ENCODE measurements around the gene GALNT15. TPM values are rescaled to one million over a fixed set of nuclear protein-coding genes. Genes with fewer than 3 reads are reported as not detected.

The GALNT15 gene
- total RNA-seq, 2 experiments from 2014 or later = not detected

- no peak for TF ChIP-seq CTCF (IDR thresholded peaks at IDR 0.05)
- peaks cover 27% of the 10 kb centered on the region for H3K4me1 Mint-ChIP-seq (ENCODE audit: low read depth)
- ChIA-PET POLR2A (no interaction called here), CTCF (interaction anchor here (8.6 kb wide), 1 partner anchor 20 kb away, joined by 78 read pairs; no protein-coding TSS in a partner anchor)
- Histone ChIP-seq H3K4me3 (ENCODE audit: low read length) (no peak overlapping the region), H3K27ac (ENCODE audit: low read depth in 1 of 2, low read length in 2 of 2) (no peak overlapping the region), H3K27me3 (ENCODE audit: control insufficient read depth in 1 of 2, insufficient read depth in 2 of 2, low read length in 2 of 2) (no peaks in the 10 kb centered on the region), H3K36me3 (ENCODE audit: insufficient read depth, low read length) (peaks cover 19% of the 10 kb centered on the region), H3K4me1 (ENCODE audit: insufficient read depth, low read length) (peaks cover 4% of the 10 kb centered on the region), H3K9me3 (ENCODE audit: control insufficient read depth in 1 of 2, insufficient read depth in 1 of 2, low read length in 2 of 2) (no peaks in the 10 kb centered on the region)
- ATAC-seq (ENCODE audit: poor library complexity) = no peak
- H3K4me3 Mint-ChIP-seq = no peak overlapping the region
- H3K9me3 Mint-ChIP-seq = no peaks in the 10 kb centered on the region
- DNase-seq = no peak
- H3K27ac Mint-ChIP-seq = no peak overlapping the region
- peaks cover 51% of the 10 kb centered on the region for H3K36me3 Mint-ChIP-seq (ENCODE audit: low read depth)
- intact Hi-C loops (cut with DNase I, micrococcal nuclease) = loop anchor here in 1 of 2 experiments (10.0 kb wide), 1 partner anchor 54 kb away; no protein-coding TSS in a partner anchor
- no peaks in the 10 kb centered on the region for H3K27me3 Mint-ChIP-seq
Observed at GRCh38 chr3:16270855-16271254, 96.4 kb downstream of the GALNT15 start.

GRCh38 chr3:16272588-16272987, 98.1 kb downstream of the GALNT15 start:
- no peak overlapping the region for H3K4me3 ChIP-seq (ENCODE audit: low read length)
- ChIA-PET POLR2A (interaction anchor here (0.8 to 1.1 kb wide), 2 partner anchors 13 to 18 kb away, joined by 3 read pairs; no protein-coding TSS in a partner anchor), CTCF (interaction anchor here (0.6 to 1.6 kb wide), 4 partner anchors 14 to 294 kb away, joined by 3 to 7 read pairs (median 3); no protein-coding TSS in a partner anchor)
- H3K9me3 Mint-ChIP-seq = no peaks in the 10 kb centered on the region
- intact Hi-C loops (cut with DNase I, micrococcal nuclease) = loop anchor here in 1 of 2 experiments (10.0 kb wide), 1 partner anchor 52 kb away; no protein-coding TSS in a partner anchor
- no peaks in the 10 kb centered on the region for H3K27me3 Mint-ChIP-seq
- H3K27me3 ChIP-seq (ENCODE audit: control insufficient read depth in 1 of 2, insufficient read depth in 2 of 2, low read length in 2 of 2) = no peaks in the 10 kb centered on the region
- H3K4me1 ChIP-seq (ENCODE audit: insufficient read depth, low read length) = no peaks in the 10 kb centered on the region
- no peak overlapping the region for H3K27ac ChIP-seq (ENCODE audit: low read depth in 1 of 2, low read length in 2 of 2)
- H3K36me3 Mint-ChIP-seq (ENCODE audit: low read depth) = peaks cover 53% of the 10 kb centered on the region
- no peaks in the 10 kb centered on the region for H3K9me3 ChIP-seq (ENCODE audit: control insufficient read depth in 1 of 2, insufficient read depth in 1 of 2, low read length in 2 of 2)
- no peak overlapping the region for H3K4me3 Mint-ChIP-seq
- peaks cover 20% of the 10 kb centered on the region for H3K36me3 ChIP-seq (ENCODE audit: insufficient read depth, low read length)
- H3K27ac Mint-ChIP-seq = no peak overlapping the region
- no peak for DNase-seq
- no peak for ATAC-seq (ENCODE audit: poor library complexity)
- peaks cover 10% of the 10 kb centered on the region for H3K4me1 Mint-ChIP-seq (ENCODE audit: low read depth)
- TF ChIP-seq CTCF (IDR thresholded peaks at IDR 0.05) = no peak

- no peak overlapping the region for H3K27ac ChIP-seq (ENCODE audit: low read depth in 1 of 2, low read length in 2 of 2)
- intact Hi-C loops (cut with DNase I, micrococcal nuclease) = loop anchor here in 1 of 2 experiments (10.0 kb wide), 1 partner anchor 51 kb away; no protein-coding TSS in a partner anchor
- no peak for DNase-seq
- Mint-ChIP-seq H3K9me3 (no peaks in the 10 kb centered on the region), H3K4me1 (ENCODE audit: low read depth) (peaks cover under 1% of the 10 kb centered on the region), H3K36me3 (ENCODE audit: low read depth) (peaks cover 53% of the 10 kb centered on the region), H3K27ac (no peak overlapping the region), H3K27me3 (no peaks in the 10 kb centered on the region), H3K4me3 (no peak overlapping the region)
- H3K4me1 ChIP-seq (ENCODE audit: insufficient read depth, low read length) = no peaks in the 10 kb centered on the region
- no peaks in the 10 kb centered on the region for H3K9me3 ChIP-seq (ENCODE audit: control insufficient read depth in 1 of 2, insufficient read depth in 1 of 2, low read length in 2 of 2)
- H3K27me3 ChIP-seq (ENCODE audit: control insufficient read depth in 1 of 2, insufficient read depth in 2 of 2, low read length in 2 of 2) = no peaks in the 10 kb centered on the region
- POLR2A ChIA-PET = no interaction called here
- no peak for ATAC-seq (ENCODE audit: poor library complexity)
- peaks cover 27% of the 10 kb centered on the region for H3K36me3 ChIP-seq (ENCODE audit: insufficient read depth, low read length)
- no peak for TF ChIP-seq CTCF (IDR thresholded peaks at IDR 0.05)
- no peak overlapping the region for H3K4me3 ChIP-seq (ENCODE audit: low read length)
- CTCF ChIA-PET = interaction anchor here (0.7 kb wide), 1 partner anchor 141 kb away, joined by 3 read pairs; no protein-coding TSS in a partner anchor
Observed at GRCh38 chr3:16273867-16274266, 99.4 kb downstream of the GALNT15 start.
